Measurements from ENCODE around the gene MVB12B. TPM values are rescaled to one million over a fixed set of nuclear protein-coding genes. Genes with fewer than 3 reads are reported as not detected.
"Not testable (repeated sequence)": the region's sequence is repeated elsewhere in the genome, so short reads cannot be mapped to it uniquely, and the experiment has no call there.

The MVB12B gene
- total RNA-seq, 1 donor from 2014 or later, result 8.8 TPM

DNA sequence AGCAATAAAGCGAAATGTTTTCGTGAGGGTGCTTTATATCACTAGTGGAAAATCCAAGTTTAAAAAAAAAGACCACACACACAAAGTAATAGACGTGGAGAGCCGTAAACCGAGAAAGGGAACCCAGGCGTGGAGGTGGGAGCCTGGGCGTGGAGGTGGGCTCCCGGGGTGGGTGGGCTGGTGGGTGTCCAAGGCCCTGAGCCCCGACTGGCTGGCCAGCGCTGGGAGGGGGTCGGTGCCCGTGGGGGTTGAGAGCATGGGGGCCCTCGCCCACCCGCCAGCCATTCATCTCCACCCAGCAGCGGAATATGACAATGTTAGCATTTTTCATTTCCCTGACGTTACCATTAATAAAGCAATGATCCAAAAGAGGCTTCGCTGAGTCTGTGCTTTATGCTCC, 135.0 kb downstream of the MVB12B start:
- DNase-seq (ENCODE audit: low spot score), result no peak

GRCh38 chr9:126462617-126463016, 136.0 kb downstream of the MVB12B start:
- DNase-seq (ENCODE audit: low spot score) (no peak), ATAC-seq (no peak)

More for the DNA sequence above, 135.0 kb downstream of the MVB12B start:
- no peak for ATAC-seq

GRCh38 chr9:126463426-126463825, 136.8 kb downstream of the MVB12B start:
- ATAC-seq (no peak), DNase-seq (ENCODE audit: low spot score) (no peak)

DNA sequence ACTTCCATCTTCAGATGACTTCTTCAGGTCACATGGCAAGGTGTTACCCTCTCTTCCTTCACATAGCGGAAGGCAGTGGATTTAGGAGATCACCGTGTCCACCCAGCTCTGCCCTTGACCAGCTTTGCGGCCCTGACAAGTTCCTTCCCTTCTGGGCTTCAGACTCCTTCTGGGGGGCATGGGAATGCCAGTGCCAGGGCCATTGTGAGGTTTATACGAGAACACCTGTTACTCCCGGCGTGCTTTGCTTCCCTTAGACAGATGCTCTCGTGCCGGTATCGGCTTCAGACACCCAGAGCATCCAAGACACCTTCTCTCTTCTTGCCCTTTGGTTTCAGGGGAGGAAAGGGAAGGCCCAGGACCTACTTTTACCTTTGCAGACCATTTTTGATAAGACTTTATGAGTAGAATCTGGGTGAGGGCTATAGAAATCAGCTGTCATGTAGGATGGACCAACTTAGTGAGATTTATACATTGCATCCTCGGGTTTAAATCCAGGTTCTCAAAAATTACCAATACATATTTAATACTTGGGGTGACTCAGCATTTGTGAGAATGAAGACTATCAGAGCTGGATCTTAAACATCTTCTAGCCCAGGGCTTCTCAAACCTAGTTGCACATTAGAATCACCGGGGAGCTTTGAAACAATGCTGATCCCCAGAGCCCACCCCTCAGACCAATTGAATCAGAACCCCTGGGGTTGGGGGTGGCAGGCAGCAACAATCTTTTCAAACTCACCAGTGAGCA, 138.2 kb downstream of the MVB12B start:
- DNase-seq (ENCODE audit: low spot score) (no peak), ATAC-seq (no peak)

DNA sequence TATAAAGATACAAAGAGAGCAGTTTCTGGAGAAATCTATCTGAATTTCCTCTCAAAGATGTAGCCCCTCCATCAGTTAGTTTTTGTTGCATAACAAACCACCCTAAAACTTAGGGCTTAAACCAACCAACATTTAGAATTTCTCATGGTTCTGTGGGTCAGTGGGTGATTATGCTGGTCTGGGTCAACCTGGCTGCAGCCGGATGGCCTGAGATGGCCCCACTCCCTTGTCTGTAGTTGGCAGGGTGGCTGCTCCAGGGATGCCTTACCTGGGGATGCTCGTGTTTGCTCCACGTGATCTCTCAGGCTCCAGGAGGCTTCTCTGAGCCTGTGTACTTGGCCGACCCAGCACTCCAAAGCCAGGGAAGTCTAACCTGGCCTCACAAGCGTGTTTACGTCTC, 139.3 kb downstream of the MVB12B start:
- no peak for ATAC-seq

DNA sequence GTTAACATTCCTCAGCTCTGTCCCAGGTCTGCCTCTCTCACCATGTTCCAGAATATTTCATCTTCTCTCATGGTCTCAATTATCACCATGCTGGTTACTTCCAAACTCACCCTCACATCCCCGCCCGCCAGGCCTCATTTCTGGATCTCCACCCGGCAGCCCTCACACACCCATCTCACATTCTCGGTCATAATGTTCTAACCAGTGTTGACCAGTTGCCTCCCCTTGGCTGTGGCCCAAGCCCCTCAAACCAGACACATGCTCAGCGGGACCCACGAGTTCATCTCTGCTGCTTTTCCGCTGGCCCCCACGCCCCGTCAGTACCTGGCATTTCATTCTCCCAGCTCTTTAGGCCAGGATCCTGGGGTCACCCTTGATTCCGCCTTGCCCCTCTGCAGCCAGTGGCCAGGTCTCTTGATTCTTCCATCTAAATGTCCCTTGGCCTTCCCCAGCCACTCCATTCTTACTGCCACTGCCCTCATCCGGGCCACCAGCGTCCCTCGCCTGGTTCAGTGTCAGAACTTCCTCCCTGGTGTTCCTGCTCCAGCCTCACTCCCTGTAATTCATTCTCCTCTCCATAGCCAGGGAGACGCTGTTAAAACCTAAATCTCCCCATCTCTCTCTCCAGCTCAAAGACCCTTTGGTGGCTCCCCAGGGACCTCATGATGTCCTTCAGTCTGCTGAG, 141.7 kb downstream of the MVB12B start:
- DNase-seq (ENCODE audit: low spot score), result no peak
- no peak for ATAC-seq

More for the DNA sequence above, 139.3 kb downstream of the MVB12B start:
- DNase-seq (ENCODE audit: low spot score), result no peak

DNA sequence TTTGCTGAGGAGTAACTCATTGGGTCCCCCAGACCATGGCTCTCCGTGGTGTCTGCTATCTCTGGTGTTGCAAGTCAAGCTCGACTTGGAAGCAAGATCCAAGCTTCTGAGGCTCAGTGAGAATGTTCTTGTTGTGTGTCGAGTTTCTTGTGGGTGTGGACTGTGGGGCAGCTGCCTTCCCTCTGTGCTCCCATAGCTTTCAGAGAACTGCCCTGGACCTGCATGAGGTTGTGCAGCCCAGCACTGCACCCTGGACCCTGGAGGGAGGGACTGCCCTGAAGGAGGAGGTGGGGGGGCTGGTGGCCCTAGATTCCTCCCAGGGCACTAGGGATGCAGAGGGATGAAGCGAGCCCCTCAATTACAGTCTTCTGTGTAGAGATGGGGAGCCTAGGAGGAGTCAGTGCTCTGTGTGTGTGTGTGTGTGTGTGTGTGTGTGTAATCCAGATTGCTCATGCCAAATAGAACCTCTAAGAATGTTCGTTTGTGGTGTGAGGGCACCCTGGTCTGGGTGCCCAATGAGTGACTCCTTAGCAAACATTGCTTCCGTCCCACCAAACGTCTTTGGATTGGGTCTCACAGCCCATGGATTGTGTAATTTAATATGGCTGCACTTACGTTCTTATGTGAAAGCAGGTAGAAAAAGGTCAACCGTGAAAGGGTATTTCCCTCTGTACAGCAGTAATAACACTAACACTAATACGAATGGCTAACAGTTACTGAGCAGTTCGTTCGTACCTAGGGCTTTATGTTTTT, 143.8 kb downstream of the MVB12B start:
- no peak for ATAC-seq

GRCh38 chr9:126471084-126471624, 144.5 kb downstream of the MVB12B start:
- peak; percentile 54 for DNase-seq (ENCODE audit: low spot score)
- ATAC-seq, result peak; percentile 61

More for the DNA sequence above, 143.8 kb downstream of the MVB12B start:
- DNase-seq (ENCODE audit: low spot score), result no peak

GRCh38 chr9:126472198-126472947, 145.7 kb downstream of the MVB12B start:
- ATAC-seq, result no peak
- DNase-seq (ENCODE audit: low spot score), result no peak

DNA sequence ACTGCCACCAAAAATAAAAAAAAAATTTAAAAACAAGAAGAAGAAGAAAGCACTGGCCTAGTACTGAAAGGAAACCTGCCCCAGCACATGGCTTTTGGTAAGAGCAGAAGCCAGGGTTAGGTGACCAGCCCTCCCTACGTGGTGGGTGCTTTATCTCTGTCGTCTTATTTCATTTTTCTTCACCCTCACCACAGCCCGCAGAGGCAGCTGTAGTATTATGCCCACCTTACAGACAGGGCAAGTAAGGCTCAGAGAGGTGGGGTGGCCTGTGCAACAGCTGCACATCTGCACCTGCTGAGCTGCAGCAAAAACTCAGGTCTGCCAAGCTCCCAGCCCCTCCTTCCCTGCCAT, 146.3 kb downstream of the MVB12B start:
- DNase-seq (ENCODE audit: low spot score) (no peak), ATAC-seq (no peak)

DNA sequence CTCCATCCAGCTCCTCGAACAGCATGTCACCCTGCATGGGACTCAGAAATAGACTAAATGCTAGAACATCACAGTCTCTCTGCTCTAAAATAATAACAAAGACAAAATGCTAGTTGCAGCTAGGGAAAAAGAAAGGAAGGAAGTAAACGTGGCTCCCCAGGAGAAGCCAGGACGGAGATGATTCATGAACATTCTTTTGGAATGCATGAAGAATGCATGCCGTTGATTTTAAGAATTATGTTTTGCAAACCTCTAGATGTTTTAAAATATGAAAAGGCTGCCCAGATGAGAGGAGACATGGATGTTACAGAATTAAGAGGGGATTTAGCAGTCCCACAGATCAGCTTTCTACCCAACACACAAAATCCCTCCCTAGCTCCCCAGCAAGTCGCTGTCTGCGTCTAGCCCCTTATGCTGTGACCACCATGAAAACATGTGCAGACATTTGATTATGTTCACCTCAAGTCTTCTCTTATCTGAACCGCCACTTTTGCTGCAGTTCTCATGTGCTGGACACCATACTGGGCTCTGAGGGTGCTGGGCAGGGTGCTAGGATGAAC, 147.7 kb downstream of the MVB12B start:
- no peak for ATAC-seq

GRCh38 chr9:126474786-126475485, 148.3 kb downstream of the MVB12B start:
- ATAC-seq, result no peak

More for the DNA sequence above, 147.7 kb downstream of the MVB12B start:
- no peak for DNase-seq (ENCODE audit: low spot score)

DNA sequence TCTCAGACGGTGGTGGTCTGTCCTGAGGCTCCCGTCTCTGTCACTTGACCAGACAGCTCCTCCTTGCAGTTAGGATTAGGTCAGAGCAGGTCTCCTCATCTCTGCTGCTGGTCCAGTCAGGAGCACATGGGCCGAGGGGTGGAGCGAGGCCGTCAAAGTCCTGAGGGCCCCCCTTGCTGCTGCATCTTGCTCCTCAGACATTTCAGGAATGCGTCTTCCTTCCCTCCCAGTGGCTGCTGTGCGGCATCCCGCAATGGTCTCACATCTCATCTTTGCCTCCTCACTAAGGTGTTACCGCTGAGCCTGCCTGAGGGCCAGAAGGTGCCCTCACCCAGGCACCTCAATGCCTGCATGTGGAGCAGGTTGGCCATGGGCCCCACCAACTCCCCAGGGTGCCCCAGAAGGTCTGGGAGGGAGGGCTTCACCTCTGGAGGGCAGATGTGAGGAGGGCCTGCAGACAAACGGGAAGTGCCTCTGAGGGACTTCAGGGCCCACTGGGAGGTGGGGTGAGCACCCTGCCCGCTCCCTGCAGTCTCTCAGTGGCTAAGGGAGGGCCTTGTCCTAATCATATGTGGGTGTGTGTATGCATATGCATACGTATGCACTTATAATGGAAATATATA, 149.4 kb downstream of the MVB12B start:
- no peak for ATAC-seq
- no peak for DNase-seq (ENCODE audit: low spot score)

More at GRCh38 chr9:126474786-126475485, 148.3 kb downstream of the MVB12B start:
- no peak for DNase-seq (ENCODE audit: low spot score)

- DNase-seq (ENCODE audit: low spot score); ATAC-seq: not testable (repeated sequence)
Observed at GRCh38 chr9:126477432-126477831, 150.8 kb downstream of the MVB12B start.

DNA sequence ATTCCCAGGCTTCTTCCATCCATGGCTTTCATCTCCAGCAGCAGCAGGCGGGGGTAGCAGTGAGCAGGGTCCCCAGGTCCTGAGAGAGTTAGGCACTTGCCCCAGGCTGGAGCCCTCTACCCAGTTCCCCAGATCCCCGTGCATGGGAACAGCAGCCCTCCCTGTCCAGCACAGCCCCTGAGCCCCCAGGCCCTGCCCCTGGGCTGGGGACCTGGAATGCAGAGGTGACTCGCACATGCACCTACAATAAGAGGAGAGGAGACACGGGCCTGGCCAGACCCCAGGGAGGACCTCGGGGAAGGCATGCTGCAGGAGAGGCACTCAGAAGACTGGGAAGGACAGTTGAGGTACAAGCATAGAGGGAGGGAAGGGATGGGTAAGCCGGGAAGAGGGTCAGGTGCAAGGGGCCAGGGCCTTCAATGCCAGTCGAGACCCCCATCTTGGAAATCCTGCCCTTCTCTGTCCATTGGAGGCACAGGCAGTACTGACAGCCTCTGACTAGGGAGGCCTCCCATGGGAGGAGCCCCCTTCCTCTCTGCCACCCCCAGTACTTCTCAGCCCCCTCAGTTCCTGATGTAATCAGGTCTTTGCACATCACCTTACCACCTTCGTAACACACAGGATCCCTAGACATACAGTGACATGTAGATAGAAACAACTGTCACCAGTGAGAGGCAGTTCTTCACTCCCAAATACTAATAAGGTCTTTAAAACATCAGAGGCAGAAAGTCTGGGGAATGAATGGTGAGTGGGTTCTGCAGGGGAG, 151.8 kb downstream of the MVB12B start:
- no peak for ATAC-seq
- DNase-seq (ENCODE audit: low spot score), result no peak

GRCh38 chr9:126479515-126479914, 152.9 kb downstream of the MVB12B start:
- ATAC-seq, result no peak
- DNase-seq (ENCODE audit: low spot score), result no peak

DNA sequence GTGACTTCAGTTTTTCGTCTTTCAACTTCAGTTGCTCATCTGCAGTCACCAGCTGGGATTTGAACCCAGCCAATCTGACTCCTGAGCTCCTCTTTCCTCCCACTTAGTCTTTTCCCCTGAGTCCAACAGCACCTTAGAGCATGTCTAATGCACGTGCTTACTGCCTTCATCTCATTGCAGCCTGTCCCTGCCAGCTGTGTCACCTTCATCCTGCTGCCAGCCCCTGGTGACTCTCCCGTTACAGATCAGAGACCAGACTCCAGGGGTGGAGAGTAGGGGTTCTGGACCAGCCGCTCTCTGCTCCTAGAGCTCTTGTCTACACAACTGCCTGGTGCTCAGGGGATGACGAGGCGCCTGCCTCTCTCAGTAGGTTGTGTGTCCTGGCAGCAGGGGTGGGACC, 154.2 kb downstream of the MVB12B start:
- no peak for DNase-seq (ENCODE audit: low spot score)
- ATAC-seq, result no peak

- DNase-seq (ENCODE audit: low spot score) (no peak), ATAC-seq (no peak)
Observed at GRCh38 chr9:126481862-126482261, 155.2 kb downstream of the MVB12B start.
